Fibroblast of lung (primary cell): ENCODE measurements around the gene MBNL2.

Source experiments
- CTCF ChIP-seq, 2 donors: IDR thresholded peaks in 1 of 2; conservative IDR thresholded peaks in 1 of 2; 1 replicate in 1 of 2; 2 replicates in 1 of 2; pipeline ENCODE4 v1.5.1; 2011 to 2012; ENCODE audit warnings: low read length in 2 of 2, control low read depth in 1 of 2, inconsistent platforms in 1 of 2, low read depth in 1 of 2, mild to moderate bottlenecking in 1 of 2
- EZH2 ChIP-seq: IDR thresholded peaks from 2 replicates; pipeline ENCODE4 v1.5.1; 2012; ENCODE audit warnings: low read length, control low read depth, mild to moderate bottlenecking; ENCODE audit errors: missing control alignments

DNA sequence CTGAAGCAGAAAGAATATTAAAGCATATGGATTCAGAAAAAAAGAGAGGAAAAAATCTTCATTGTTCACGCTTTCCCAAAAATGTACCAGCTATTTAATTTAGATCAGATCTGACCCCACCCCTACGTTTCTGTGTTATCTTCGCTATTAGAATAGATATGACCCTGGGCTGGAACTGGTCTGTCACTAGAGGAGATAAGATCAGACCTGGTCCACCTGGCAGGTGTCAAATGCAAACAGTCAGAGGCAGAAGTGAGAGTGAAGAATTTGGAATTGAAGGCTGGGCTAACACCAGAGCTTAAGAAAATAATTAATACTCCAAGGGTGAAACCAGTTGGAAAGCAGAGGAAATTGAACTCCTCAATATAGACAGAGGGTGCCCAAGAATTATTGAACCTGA lies 30.0 kb upstream of the MBNL2 start:
- TF ChIP-seq CTCF (conservative IDR thresholded peaks at IDR 0.05 in 1 of 2, IDR thresholded peaks at IDR 0.05 in 1 of 2; ENCODE audit: low read depth in 1 of 2, low read length in 2 of 2) = no peak
- TF ChIP-seq EZH2 = no peak
